NCI-H2227 treated with DMSO at 0.1 percent for 48 hours (cell line): ENCODE measurements around the gene PDZD2.
A peak's percentile ranks its signal among the peaks of the same experiment; 100 is the strongest.
"Not testable (repeated sequence)": the region's sequence is repeated elsewhere in the genome, so short reads cannot be mapped to it uniquely, and the experiment has no call there.

Experiments used
- DNase-seq: peaks from one replicate; lab custom pipeline; 2025; lab: John Stamatoyannopoulos, UW

PDZD2 gene

DNA sequence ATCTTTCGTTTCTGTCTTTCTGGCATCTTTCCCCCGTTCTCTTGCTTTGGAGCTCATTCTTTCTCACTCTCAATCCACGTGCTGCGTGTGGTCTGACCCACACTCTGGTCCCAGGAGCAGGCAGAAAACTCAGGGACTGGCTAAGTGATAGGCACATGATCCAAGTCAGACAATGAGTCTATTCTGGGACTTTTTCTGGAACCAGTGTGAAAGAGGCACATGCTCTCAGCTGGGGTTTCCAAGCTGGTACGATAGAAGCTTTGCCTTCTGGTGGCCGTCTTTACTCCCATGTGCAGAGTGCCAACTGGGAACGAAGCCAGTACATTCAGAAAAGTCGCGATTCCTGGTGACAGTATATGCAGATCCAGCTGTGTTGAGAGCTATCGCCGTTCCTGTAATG, 94.4 kb downstream of the PDZD2 start:
- no peak for DNase-seq

DNA sequence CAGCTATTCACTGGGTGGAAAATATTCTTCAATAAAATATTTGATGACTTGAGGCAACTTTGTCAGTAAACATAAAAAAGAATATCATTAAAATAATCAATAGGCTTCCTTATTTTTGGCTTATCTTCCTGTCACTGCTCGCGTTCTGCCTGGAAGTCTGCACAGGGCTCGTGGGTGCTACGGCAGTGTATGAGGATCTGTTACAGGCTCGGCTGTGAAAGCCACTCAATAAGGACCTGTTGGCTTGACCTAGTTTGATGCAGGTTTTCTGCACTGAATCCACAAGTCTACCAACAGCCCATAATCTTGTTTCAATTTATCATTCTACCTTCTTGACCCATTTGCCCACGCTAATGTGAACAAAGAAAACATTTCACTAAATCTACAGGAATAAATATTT, 97.2 kb downstream of the PDZD2 start:
- no peak for DNase-seq

DNA sequence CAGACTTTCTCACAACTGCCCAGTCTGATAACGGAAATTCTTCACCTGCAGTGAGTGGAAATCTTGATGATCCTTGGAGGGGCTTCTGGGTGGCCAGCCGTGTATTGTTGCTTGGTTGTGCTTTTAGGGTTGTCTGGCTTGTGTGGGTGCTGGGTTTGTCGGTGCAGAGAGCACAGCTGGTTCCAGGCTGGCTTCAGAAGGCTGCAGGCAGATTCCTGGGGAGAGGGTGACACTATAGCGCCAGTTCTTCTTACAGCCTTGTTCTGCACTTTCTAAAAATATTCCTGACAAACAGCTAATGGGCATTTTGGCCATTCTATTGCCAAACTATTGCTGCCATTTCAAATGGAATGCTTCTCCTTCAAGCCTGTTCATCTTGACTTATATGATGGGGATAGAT, 99.3 kb downstream of the PDZD2 start:
- no peak for DNase-seq

DNA sequence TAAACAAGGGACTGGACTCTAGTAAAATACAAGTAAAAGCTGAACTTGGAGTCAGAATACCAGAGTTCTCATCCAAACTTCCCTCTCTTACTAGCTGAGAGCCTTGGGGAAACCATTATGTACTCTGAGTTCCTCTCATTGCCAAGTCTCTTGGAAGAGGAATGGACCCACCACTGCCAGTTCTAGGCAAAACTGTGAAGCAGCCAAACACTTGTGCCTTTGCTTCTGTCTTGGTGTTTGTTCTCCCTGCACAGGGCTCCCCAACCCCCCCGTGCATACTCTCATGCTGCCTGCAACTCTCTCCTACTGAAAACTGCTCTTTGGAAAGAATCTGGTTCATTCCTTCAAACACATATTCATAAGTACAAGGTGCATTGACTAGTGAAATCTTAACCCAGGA, 102.6 kb downstream of the PDZD2 start:
- DNase-seq = no peak

DNA sequence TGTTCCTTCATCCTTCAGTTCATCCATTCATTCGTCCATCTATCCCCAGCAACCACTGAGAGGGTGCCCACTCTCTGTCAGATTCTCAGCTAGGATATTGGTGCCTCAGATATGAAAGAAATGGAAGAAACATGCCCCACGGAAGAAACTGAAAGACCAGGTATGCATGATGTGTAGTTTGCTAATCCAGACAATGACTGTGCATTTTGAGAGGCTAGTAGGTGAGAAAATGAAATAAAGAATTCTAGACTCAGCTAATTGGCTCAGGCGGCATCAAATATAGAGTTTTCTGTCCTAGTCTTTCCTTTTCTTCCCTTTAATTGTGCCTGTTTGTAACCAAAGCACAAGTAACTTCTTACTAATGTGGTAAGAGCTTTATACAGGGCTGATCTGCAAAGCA, 104.7 kb downstream of the PDZD2 start:
- no peak for DNase-seq

DNA sequence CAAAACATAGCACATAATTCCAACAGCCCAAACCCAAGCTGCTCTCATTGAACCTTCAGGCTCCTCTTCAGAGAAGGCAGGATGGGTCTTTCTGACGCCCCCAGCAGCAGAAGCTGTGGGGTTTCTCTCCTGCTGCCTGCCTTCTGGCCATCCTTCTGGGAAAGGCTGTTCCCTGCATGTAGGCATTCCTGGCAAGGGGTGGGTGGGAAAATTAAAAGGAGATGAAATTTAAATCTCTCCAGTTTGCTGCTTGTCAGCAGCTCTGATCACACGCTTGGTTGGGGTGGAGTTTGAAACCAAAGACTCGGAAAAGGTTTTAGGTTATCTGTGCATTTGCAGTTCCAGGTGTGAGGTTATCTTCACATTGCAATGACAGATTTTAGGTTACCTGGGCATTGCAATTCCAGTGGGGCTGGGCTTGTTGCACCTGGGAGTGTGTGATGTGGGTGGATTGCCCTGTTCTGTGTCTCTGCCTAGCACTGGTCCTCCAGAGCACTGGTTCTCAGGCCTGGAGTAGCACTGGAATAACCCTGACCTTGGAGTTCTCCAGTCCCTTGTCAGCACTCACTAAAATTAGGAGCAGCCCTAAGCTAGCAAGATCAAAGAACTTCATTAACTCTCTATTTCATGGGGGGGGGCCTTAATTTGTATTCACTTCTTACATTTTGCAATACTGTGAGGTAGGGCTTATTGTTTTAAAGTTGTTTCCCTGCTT, 109.7 kb downstream of the PDZD2 start:
- no peak for DNase-seq

DNA sequence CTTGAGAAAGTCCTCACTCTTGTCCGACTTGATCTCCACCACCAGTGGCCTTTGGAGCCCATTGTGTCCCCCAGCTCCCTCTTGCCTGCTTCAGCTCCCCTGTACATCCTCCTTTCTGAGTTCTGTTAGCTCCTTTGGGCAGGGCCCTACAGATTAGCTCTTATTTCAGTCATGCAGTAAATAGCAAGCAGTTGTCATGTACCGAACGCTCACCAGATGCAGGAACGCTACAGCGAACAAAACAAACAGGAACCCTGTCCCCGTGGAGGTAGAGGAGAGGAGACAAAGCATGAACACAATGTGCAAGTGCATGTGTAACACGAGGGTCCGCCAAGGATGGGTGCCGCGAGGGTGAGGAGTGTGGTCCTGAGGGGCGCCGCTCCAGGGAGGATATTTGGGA, 111.3 kb downstream of the PDZD2 start:
- no peak for DNase-seq

DNA sequence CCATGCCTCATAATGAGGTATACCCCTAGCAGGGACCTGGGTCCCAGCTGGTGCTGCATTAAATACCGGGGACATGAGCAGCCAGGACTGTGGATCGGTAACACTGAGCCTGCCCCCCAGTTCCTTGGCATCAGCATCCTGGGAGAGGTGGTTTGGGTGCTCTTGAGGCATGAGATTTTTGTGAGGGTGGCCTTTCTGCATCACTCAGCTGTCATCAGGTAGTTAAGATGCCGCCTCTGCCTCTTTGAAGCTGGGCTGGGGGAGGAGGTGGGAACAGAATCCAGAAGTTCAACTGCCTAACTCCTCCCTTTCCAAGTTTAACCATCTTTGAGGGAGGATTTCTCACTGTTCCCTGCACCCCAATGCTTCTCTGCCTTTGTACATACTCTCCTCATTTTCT, 112.7 kb downstream of the PDZD2 start:
- no peak for DNase-seq

DNA sequence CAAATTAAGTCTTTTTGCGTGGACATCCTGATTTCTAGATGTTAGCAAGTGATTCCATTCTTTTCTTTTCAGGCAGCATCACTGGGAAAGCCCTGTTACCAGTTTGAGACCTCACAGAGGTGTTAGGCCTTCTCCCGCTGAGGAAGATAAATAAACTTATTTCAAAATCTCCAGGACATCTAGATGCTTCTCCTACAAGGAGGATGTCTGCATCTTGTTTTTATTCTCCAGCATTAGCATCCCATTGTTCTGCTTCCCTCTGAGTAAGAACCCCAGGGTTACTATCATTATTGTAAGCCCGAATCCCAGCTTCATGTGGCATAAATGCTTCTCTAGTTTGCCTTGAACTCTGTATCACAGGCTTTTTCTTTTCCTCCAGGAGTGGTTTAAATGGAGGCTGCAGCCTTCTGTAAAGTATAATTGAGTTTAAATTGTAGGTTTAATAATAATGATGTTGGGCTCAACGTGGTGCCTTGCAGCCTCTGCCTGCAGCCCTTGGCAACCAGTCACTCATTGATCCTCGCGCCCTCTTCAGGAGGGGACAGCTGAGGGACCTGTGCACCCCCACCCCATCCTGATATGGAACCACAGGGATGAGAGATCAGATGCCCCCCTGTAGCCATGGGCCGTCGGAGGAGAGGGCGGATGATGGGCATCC, 114.9 kb downstream of the PDZD2 start:
- peak; percentile 99 for DNase-seq

DNA sequence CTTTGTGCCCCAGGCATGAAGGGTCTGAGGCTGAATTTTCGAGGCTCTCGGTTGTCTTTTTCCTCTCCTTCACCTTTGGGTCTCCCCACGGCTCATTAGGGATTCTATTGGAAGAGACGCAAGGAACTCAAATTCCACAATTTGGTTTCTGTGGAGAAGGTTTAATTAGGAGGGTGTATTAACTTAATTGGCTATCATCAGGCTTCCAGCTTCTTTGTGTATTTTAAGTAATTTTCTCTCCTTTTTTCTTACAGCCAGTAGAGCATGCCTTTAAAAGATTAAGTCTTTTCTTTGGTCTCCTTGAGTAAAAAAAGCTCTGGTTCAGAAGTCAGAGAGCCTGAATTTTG, 115.4 kb downstream of the PDZD2 start:
- DNase-seq = peak; percentile 88

DNA sequence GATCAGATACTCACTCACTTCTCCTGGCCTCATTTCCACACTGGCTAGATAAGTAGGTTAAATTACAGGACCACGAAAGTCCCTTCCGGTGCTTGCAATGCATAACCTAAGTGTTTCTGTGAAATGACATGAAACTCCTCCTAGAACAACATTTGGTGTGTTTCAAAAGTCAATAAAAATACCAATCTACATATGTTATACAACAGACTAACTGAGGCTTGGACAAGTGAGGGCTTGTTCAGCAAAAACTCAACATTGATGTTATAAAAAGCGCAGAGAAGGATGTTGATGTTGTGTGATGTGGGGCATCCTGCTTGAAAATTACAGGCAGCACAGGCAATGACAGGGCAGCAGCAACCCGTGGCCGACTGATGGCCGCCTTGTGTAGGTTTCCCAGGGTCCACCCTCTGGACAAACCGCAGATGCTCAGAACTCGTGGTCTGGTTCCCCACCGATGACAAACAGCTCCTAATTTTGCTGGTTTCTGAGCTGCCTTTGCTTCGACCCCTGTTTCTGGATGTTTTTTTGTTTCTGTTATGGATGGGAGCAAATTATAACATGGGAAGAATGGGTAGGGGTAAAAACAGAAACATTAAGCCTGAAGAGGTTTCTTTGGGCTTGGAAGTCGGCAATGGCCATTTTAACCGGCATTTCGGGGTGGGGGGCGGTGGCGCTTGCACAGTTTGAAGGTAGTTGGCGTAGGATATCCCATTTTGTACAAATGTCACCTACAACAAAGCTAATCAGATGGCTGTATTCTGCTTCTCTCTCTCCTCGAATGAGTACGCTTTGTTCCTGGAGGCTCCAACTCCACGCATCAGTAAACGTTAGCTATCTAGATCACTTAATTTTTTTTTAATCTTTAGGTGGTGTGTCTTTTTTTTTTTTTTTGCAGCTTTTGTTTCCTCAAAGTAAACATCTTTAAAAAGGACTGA, 116.1 kb downstream of the PDZD2 start:
- peak; percentile 88 for DNase-seq

DNA sequence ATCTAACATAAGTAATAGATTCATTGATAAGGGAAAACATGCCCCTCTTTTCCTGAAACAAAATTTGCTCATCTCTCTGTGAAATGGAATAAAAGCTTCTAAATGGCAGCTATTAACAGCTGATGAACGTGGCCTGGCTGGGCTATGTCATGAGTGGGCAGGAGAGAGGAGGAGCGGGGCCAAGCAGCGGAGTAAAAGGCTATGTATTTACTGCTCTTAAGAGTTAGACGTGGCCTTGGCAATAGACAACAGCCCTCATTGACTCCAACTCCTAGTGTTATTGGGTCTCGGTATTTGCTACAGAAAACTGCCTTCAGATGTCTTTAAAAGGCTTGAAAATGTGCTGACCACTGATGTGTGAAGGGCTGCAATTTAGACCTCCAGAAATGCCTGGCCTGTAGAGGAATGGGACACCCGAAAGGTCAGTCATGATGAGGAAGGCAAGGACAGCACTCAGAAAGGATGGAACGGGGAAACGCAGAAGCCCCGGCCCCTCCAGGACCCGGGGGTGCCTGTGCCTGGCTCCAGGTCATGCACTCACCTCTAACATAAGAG, 116.8 kb downstream of the PDZD2 start:
- DNase-seq = no peak

DNA sequence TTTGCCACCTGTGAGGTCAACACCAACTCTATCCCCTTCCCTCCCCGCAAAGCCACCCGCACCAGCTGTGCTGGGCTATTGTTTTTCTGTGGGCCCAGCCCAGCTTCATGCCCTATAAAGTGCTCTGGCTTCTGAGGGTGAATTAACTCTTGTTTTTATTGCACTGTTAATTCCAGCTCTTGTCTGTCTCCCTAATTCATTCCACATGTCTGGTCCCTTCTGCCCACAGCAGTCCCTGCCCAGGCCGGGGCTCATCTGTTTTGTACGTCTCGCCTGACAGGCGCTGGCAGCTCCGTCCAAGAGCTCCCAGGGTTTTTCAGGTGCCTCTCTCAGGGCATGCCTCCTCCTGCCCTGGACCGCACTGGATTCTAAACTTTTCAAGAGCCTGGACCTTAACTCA, 118.9 kb downstream of the PDZD2 start:
- DNase-seq = no peak

DNA sequence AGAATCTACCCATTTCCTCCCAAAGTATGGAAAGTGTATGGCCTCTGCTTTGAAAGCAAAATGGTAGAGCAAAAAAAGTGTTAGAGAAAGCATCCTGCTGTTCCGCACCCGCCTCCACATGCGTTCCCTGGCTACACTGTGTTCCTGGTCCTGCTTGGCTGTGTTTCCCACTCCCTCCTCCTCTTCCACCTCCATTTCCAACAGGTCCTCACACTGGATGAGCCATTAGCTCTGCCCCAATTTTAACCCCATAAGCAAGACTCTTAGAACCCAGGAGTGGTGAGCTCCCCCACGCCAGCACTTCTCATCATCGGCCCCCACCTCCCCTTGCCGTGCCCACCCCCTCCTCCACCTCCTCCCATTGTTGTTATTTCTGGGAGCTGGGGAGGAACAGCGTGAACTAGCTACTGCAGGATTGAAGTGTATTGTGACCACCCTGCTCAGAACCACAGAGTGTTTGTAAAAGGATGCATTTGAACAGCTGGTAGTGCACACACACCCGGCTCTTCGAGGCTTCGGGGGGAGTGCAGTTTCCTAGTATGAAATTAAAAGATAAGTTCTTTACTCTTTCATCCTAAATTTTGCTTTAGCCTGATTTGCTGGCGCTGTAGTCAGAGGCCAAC, 120.0 kb downstream of the PDZD2 start:
- no peak for DNase-seq

DNA sequence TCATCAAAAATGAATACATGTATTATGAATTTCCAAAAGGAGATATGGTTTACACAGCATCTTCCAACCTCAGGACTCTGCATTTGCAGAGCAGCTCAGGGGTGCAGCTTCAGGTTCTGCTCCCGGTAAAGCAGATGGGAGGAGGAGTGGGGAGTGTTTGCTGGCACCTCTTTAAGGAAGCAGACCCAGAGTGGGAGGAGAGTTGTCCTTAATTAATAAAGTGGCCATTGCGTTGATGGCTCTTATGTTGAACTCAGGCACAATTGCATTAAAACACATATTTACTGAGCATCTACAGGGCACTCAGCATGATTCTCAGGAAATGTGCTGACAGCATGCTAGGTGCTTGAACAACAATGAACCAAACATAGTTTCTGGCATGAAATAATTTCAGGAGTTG, 121.0 kb downstream of the PDZD2 start:
- peak; percentile 47 for DNase-seq

DNA sequence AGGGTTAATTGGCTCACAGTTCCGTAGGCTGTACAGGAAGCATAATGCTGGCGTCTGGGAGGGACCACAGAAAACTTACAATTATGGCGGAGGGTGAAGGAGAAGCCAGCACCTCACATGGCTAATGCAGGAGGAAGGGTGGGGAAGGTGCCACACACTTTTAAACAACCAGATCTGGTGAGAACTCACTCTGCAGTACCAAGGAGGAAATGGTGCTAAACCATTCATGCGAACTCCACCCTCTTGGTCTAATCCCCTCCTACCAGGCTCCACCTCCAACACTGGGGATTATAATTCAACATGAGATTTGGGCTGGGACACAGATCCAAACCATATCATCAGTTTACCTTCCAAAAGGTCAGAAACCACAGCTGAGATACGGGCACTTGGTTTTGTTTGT, 122.9 kb downstream of the PDZD2 start:
- DNase-seq = no peak

DNA sequence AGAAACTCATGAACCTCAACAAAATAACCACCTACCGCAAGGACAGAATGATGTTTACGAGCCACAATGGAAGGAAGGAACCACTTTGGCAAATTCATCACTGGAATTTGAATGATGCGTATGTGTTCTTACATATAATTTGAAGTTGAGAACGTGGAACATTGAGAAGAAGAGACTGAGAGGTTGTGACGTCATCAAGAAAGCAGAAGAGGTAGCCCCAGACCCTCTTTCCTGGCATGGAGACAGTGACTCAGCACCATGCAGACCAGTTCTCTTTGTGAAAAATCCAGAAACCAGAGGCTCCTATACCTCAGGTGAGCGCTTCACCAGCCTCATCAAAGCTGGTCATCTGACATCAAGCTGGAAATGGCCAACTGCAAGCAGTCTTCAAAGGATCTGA, 124.5 kb downstream of the PDZD2 start:
- DNase-seq = no peak

DNA sequence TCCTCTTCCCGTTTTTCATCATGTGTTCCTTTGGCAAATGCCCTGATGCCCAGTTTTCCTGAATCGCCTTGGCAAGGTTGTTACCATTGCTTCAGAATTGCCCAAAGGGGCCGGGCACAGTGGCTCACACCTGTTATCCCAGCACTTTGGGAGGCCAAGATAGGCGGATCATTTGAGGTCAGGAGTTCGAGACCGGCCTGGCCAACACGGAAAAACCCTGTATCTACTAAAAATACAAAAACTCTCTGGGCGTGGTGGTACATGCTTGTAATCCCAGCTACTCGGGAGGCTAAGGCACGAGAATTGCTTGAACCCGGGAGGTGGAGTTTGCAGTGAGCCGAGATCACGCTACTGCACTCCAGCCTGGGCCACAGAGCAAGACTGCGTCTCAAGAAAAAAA, 125.8 kb downstream of the PDZD2 start:
- not testable (repeated sequence) for DNase-seq

DNA sequence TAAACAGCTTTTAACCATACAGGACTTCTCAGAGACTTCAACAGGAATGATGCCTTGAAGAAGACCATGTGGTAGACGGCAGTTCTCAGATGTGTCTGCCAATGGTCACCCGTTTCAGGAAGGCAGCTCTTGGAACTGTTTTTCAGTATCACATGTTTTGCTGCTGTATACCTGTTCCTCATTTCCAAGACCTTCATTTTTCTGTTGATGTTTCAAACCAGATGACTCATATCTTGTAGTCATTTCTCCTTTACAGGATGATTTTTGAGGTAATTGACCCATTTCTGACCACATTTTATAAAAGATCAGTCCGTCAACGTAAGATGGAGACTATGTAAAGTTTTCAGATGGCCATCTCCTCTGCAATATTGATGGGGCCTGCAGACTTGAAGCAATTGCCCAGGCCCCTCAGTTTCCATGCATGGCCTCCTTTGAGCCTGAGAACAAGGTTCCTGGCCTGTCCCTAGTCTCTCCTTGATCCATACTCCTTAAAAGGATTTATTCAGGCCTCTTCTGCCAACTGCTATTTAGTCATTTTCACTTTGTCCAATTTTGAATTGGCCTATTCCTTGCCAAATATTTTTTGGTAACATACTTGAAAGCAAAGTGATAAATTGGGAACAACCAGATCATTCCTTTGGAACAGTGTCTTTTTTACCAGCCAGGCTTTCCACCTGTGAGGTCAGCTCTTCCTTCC, 128.6 kb downstream of the PDZD2 start:
- no peak for DNase-seq

DNA sequence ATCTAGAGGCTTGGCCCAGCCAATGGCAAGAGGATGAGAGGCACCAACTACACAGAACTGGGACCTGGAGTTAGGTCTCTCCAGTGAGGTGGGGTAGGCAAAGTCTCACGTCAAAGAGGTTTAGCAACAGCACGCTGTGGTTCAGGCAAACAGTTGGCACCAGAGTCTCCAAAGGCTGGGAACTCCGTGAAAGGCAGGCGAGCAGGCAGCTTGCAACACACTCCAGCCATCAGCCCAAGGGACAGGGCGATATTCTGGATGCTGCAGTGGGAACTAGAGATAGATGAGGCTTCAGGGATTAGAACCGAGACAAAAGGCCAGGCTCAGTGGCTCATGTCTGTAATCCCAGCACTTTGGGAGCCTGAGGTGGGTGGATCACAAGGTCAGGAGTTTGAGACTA, 129.1 kb downstream of the PDZD2 start:
- DNase-seq = no peak

DNA sequence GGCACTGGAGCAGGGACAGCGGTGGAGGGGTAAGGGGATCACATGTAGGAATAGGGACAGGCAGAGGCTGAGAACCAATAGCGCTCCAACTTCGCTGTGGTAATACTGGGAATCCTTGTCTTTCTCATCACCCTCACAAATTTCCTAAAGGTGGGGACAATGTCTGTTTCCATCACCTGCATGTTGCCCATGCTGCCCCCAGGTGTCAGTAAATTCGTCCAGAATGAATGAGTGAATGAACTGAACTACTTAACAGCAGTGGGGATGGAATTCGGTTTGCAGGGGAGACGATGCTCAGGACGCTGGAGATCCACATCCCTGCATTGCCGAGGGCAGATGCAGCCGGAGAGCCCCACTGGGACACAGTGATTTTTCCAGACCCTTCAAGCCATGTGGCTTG, 129.9 kb downstream of the PDZD2 start:
- no peak for DNase-seq

DNA sequence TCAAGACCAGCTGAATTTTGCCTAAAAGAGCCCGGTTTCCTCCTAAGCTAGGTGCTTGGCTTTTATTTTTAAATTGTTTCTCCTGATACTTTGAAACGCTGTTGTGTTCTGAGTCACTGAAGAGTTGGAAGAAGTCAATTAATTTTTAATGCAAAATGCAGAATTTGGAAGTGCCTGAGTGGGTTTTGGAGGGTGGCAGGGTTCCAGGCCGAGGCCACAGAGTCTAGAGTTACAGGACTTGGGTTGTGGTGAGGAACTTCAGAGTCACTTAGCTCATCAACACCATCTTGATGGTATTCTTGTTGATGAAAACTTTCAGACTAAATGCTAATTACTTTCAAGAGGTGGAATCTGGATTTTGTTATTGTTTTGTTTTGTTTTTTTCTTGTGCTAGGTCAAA, 130.6 kb downstream of the PDZD2 start:
- DNase-seq = no peak
